Endothelial cell of umbilical vein (primary cell): ENCODE data around the gene SERPINC1.

Experiments
- FOS ChIP-seq: IDR thresholded peaks from 2 replicates; pipeline ENCODE4 v1.6.1; 2011; ENCODE audit warnings: mild to moderate bottlenecking, low read length, moderate library complexity, borderline replicate concordance; ENCODE audit not compliant: insufficient read depth
- POLR2AphosphoS5 ChIP-seq: IDR thresholded peaks from 2 replicates; pipeline ENCODE4 v1.6.1; 2012; ENCODE audit warnings: low read depth, mild to moderate bottlenecking, control low read depth, low read length, moderate library complexity; ENCODE audit not compliant: insufficient read depth
- TF ChIP-seq, protein P1 (sequence below), 2 donors: IDR thresholded peaks; 1 replicate in 1 of 2; 2 replicates in 1 of 2; pipeline ENCODE4 v1.5.1; 2011; ENCODE audit warnings: low read length in 2 of 2, mild to moderate bottlenecking in 2 of 2, moderate library complexity in 2 of 2, control low read depth in 1 of 2, inconsistent platforms in 1 of 2, low read depth in 1 of 2; ENCODE audit not compliant: insufficient read depth in 1 of 2; ENCODE audit errors: extremely low read depth in 1 of 2
- TF ChIP-seq, protein P2 (sequence below): IDR thresholded peaks from 2 replicates; pipeline ENCODE4 v1.6.1; 2011; ENCODE audit not compliant: insufficient read depth, insufficient read length

DNA sequence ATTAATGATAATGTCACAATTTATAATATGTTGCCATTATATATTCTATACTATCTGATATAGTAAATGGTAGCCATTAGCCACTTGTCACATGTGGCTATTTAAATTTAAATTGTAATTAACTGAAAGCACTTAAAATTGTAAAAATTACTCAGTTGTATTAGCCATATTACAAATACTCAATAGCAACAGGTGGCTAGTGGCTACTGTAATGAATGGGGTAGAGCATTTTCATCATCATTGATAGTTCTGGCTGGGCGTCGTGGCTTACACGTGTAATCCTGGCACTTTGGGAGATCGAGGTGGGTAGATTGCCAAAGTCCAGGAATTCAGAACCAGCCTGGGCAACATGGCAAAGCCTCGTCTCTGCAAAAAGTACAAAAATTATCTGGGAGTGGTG is 32.4 kb downstream of the SERPINC1 start:
- TF ChIP-seq, protein P1, sequence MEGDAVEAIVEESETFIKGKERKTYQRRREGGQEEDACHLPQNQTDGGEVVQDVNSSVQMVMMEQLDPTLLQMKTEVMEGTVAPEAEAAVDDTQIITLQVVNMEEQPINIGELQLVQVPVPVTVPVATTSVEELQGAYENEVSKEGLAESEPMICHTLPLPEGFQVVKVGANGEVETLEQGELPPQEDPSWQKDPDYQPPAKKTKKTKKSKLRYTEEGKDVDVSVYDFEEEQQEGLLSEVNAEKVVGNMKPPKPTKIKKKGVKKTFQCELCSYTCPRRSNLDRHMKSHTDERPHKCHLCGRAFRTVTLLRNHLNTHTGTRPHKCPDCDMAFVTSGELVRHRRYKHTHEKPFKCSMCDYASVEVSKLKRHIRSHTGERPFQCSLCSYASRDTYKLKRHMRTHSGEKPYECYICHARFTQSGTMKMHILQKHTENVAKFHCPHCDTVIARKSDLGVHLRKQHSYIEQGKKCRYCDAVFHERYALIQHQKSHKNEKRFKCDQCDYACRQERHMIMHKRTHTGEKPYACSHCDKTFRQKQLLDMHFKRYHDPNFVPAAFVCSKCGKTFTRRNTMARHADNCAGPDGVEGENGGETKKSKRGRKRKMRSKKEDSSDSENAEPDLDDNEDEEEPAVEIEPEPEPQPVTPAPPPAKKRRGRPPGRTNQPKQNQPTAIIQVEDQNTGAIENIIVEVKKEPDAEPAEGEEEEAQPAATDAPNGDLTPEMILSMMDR (IDR thresholded peaks at IDR 0.05; ENCODE audit: extremely low read depth in 1 of 2, insufficient read depth in 1 of 2, low read depth in 1 of 2, low read length in 2 of 2), result no peak
- TF ChIP-seq, protein P2, sequence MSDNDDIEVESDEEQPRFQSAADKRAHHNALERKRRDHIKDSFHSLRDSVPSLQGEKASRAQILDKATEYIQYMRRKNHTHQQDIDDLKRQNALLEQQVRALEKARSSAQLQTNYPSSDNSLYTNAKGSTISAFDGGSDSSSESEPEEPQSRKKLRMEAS, result no peak
- TF ChIP-seq FOS (no peak), POLR2AphosphoS5 (no peak)
